Lung (tissue), 12 donors: ENCODE data around the gene MBD1. TPM values are rescaled to one million over a fixed set of nuclear protein-coding genes. Genes with fewer than 3 reads are reported as not detected.

Experiments used
- ATAC-seq: fragments of 200-7000 bp; cut with Tn5 transposase; one replicate; pipeline ENCODE4 v1.9.1; 2020; ENCODE audit warnings: moderate number of reproducible peaks; ENCODE audit not compliant: insufficient read depth, low FRiP score
- DNase-seq, 3 donors: peaks; one replicate each; pipeline ENCODE4 v3.0.0-alpha.2; 2013 to 2017
- H3K27ac ChIP-seq, 2 donors: one replicate each; pipeline ENCODE4 v1.5.1; 2013; ENCODE audit warnings: mild to moderate bottlenecking in 2 of 2, moderate library complexity in 2 of 2, control low read depth in 1 of 2, inconsistent platforms in 1 of 2, low read depth in 1 of 2, low read length in 1 of 2
- H3K27me3 ChIP-seq, 3 donors: one replicate each; pipeline ENCODE4 v1.5.1; 2013; ENCODE audit warnings: low read length in 2 of 3; ENCODE audit not compliant: control insufficient read depth in 3 of 3, insufficient read depth in 3 of 3
- H3K36me3 ChIP-seq, 4 donors: one replicate each; pipeline ENCODE4 v1.5.1; 2013; ENCODE audit warnings: low read length in 4 of 4, mild to moderate bottlenecking in 1 of 4, moderate library complexity in 1 of 4; ENCODE audit not compliant: control insufficient read depth in 4 of 4, insufficient read depth in 4 of 4
- H3K4me1 ChIP-seq, 5 donors: one replicate each; pipeline ENCODE4 v1.5.1; 2013; ENCODE audit warnings: low read length in 5 of 5, mild to moderate bottlenecking in 2 of 5, moderate library complexity in 1 of 5; ENCODE audit not compliant: control insufficient read depth in 5 of 5, insufficient read depth in 5 of 5
- H3K4me3 ChIP-seq: one replicate; pipeline ENCODE4 v1.5.1; 2013; ENCODE audit warnings: mild to moderate bottlenecking, control low read depth, moderate library complexity
- H3K9ac ChIP-seq, 2 donors: one replicate each; pipeline ENCODE4 v1.5.1; 2013; ENCODE audit warnings: low read length in 2 of 2, control low read depth in 1 of 2; ENCODE audit not compliant: insufficient read depth in 1 of 2
- H3K9me3 ChIP-seq, 4 donors: one replicate each; pipeline ENCODE4 v1.5.1; 2013; ENCODE audit warnings: low read length in 3 of 4, mild to moderate bottlenecking in 1 of 4, moderate library complexity in 1 of 4; ENCODE audit not compliant: control insufficient read depth in 4 of 4, insufficient read depth in 3 of 4
- CTCF ChIP-seq: IDR thresholded peaks from 2 replicates; pipeline ENCODE4 v1.5.1; 2012; ENCODE audit warnings: mild to moderate bottlenecking; ENCODE audit errors: control extremely low read depth, extremely low read depth
- WGBS, 2 donors: extraction: QIAGEN DNeasy Blood & Tissue Kit; methylation state at CpG; one replicate each; pipeline ENCODE4 v1.1.7; 2013; 5-methylcytosine and 5-hydroxymethylcytosine counted together
- polyA plus RNA-seq, 2 donors: library from polyadenylated mRNA; stranded (reverse); fragments of 200-250 nt; gene quantifications; one replicate each; pipeline ENCODE4 v1.2.1, GENCODE V29; 2013
- total RNA-seq, 2 donors: library from RNA; depleted of rRNA in 1 of 2; stranded (reverse); fragments of >200 nt in 1 of 2; gene quantifications; one replicate each; pipeline ENCODE4 v1.2.1, GENCODE V29; 2014 to 2021
- donor health status: control.
- donor health status: control.
- donor health status: Bipolar disorder and iron deficiency.
- donor health status: healthy.
- donor health status: DM: yes; HTN: yes; CAD: no.

The MBD1 gene
- total and polyA plus RNA-seq, 4 donors: 24.0 to 81.5 (median 59.1) TPM

- TF ChIP-seq CTCF: no peak
- no peaks in the 10 kb centered on the region for H3K9me3 ChIP-seq
- peaks cover 7 to 38% (median 28%) of the 10 kb centered on the region in 4 donors for H3K36me3 ChIP-seq
- no peak for DNase-seq
- peaks cover 5 to 27% (median 12%) of the 10 kb centered on the region in 5 donors for H3K4me1 ChIP-seq
- WGBS, 2 donors: 38 to 47% methylated on average over 29 to 35 of the region's 35 CpGs
- H3K9ac ChIP-seq: peak overlapping the region; percentile 44 to 52
- peak overlapping the region; percentile 43 for H3K4me3 ChIP-seq
- no peaks in the 10 kb centered on the region for H3K27me3 ChIP-seq
- ATAC-seq: no peak
- peak overlapping the region; percentile 76 to 89 for H3K27ac ChIP-seq
Measured at GRCh38 chr18:50281972-50282520, 723 bp upstream of the MBD1 start.

GRCh38 chr18:50280707-50281294, 522 bp downstream of the MBD1 start:
- H3K4me3 ChIP-seq: peak overlapping the region; percentile 85
- WGBS, 2 donors: 2 to 3% methylated on average over 16 of the region's 16 CpGs
- H3K9me3 ChIP-seq: no peaks in the 10 kb centered on the region
- no peak for TF ChIP-seq CTCF
- DNase-seq (no peak), ATAC-seq (no peak)
- peaks cover 5 to 19% (median 12%) of the 10 kb centered on the region in 5 donors for H3K4me1 ChIP-seq
- H3K9ac ChIP-seq: peak overlapping the region; percentile 79 to 88
- peak overlapping the region; percentile 76 to 89 for H3K27ac ChIP-seq
- H3K27me3 ChIP-seq: no peaks in the 10 kb centered on the region
- H3K36me3 ChIP-seq: peaks cover 18 to 47% (median 40%) of the 10 kb centered on the region in 4 donors

- no peak overlapping the region for H3K27ac ChIP-seq
- no peak for DNase-seq
- H3K9ac ChIP-seq: no peak overlapping the region
- ATAC-seq: no peak
- H3K4me3 ChIP-seq: no peak overlapping the region
- H3K36me3 ChIP-seq: peaks cover 27 to 56% (median 44%) of the 10 kb centered on the region in 4 donors
- no peak for TF ChIP-seq CTCF
- 90 to 91% methylated on average over 7 of the region's 7 CpGs for WGBS, 2 donors
- peaks cover 5 to 19% (median 10%) of the 10 kb centered on the region in 5 donors for H3K4me1 ChIP-seq
- no peaks in the 10 kb centered on the region for H3K27me3 ChIP-seq
- H3K9me3 ChIP-seq: no peaks in the 10 kb centered on the region
Measured at GRCh38 chr18:50279752-50280151, 1.6 kb downstream of the MBD1 start.
